HepG2 (cell line): ENCODE measurements around the gene MAP3K20. TPM values are rescaled to one million over a fixed set of nuclear protein-coding genes. Genes with fewer than 3 reads are reported as not detected.

Source experiments
- ATAC-seq: fragments of 200-7000 bp; cut with Tn5 transposase; 3 replicates; pipeline ENCODE4 v1.9.1; 2020; ENCODE audit warnings: mild to moderate bottlenecking, moderate library complexity
- BruUV-seq: library from RNA; stranded (reverse); fragments of 400-500 nt; replicated peaks from 2 replicates; lab custom pipeline; 2021; lab: Mats Ljungman, UMichigan
- CTCF ChIA-PET: fragments of 300-600 bp; formaldehyde crosslinking; extraction: SDS; loops from one replicate; lab custom pipeline; 2021; ENCODE audit warnings: low total read pairs, inconsistent platforms, low intra/inter-chr PET ratio; lab: Yijun Ruan, JAX
- POLR2A ChIA-PET: fragments of 350-600 bp; sonication (Branson Sonifier 250); formaldehyde crosslinking; loops from one replicate; lab custom pipeline; 2020; ENCODE audit warnings: antibody characterized with exemption, inconsistent platforms; lab: Yijun Ruan, JAX
- DNase-seq: peaks from one replicate; pipeline ENCODE4 v3.0.0-alpha.2; 2015; ENCODE audit warnings: low spot score
- FAIRE-seq: peaks from 3 replicates; lab custom pipeline; 2011; peaks lifted over from hg19 to GRCh38; lab: Jason Lieb, UNC
- H2AFZ ChIP-seq: one replicate; pipeline ENCODE4 v1.6.1; 2011; ENCODE audit warnings: low read length, inconsistent platforms
- H3K27ac ChIP-seq: fragments of 300-600 bp; 3 replicates; pipeline ENCODE4 v1.8.0; 2011; ENCODE audit warnings: mixed run types, mild to moderate bottlenecking, mixed read lengths, low read length, inconsistent platforms; ENCODE audit not compliant: insufficient read depth; ENCODE audit errors: extremely low read length
- H3K27me3 ChIP-seq, 2 experiments: fragments of 200-600 bp in 1 of 2; 2 replicates in 1 of 2; 3 replicates in 1 of 2; pipeline versions ENCODE4 v1.6.0 to v1.8.0; 2011; ENCODE audit warnings: low read length in 2 of 2, mild to moderate bottlenecking in 2 of 2, moderate library complexity in 2 of 2, inconsistent platforms in 1 of 2; ENCODE audit not compliant: insufficient read depth in 2 of 2, control insufficient read depth in 1 of 2
- H3K36me3 ChIP-seq, 2 experiments: fragments of 200-600 bp in 1 of 2; replicated peaks in 1 of 2; 2 replicates in 1 of 2; 3 replicates in 1 of 2; pipeline versions ENCODE4 v1.5.1 to v1.8.0; 2011; ENCODE audit warnings: low read length in 2 of 2, inconsistent platforms in 1 of 2; ENCODE audit not compliant: insufficient read depth in 2 of 2, control insufficient read depth in 1 of 2
- H3K4me1 ChIP-seq: 2 replicates; pipeline ENCODE4 v1.5.1; 2012; ENCODE audit warnings: low read length, inconsistent platforms; ENCODE audit not compliant: insufficient read depth
- H3K4me2 ChIP-seq: 2 replicates; pipeline ENCODE4 v1.6.0; 2011; ENCODE audit warnings: low read depth, low read length, inconsistent platforms
- H3K4me3 ChIP-seq, 3 experiments: fragments of 200-600 bp in 1 of 3; sonication (generic), shearing (Covaris generic) in 1 of 3; replicated peaks in 1 of 3; 2 replicates each; pipeline ENCODE4 v1.5.1; 2011 to 2016; ENCODE audit warnings: low read length in 3 of 3, inconsistent platforms in 2 of 3, low read depth in 2 of 3, mild to moderate bottlenecking in 2 of 3, control low read depth in 1 of 3, mixed read lengths in 1 of 3; ENCODE audit not compliant: insufficient read depth in 1 of 3
- H3K79me2 ChIP-seq: one replicate; pipeline ENCODE4 v1.6.1; 2011; ENCODE audit warnings: low read length, inconsistent platforms; ENCODE audit not compliant: insufficient read depth
- H3K9ac ChIP-seq: 2 replicates; pipeline ENCODE4 v1.6.0; 2011; ENCODE audit warnings: mild to moderate bottlenecking, low read depth, low read length, inconsistent platforms; ENCODE audit not compliant: insufficient read depth
- H3K9me3 ChIP-seq: 2 replicates; pipeline ENCODE4 v1.5.1; 2012; ENCODE audit warnings: mild to moderate bottlenecking, low read length
- H4K20me1 ChIP-seq: 2 replicates; pipeline ENCODE4 v1.6.0; 2011; ENCODE audit warnings: inconsistent platforms, mild to moderate bottlenecking, low read length, moderate library complexity; ENCODE audit not compliant: insufficient read depth
- ATF7-NPFF ChIP-seq: sonication (generic); formaldehyde crosslinking; IDR thresholded peaks from 2 replicates; pipeline ENCODE4 v1.8.1; 2023; ENCODE audit warnings: mild to moderate bottlenecking, low read depth, missing genetic modification reagents, moderate library complexity
- BRCA1 ChIP-seq: sonication (generic); formaldehyde crosslinking; IDR thresholded peaks from 2 replicates; pipeline ENCODE4 v1.4.0; 2020; ENCODE audit warnings: missing genetic modification reagents
- FOXM1 ChIP-seq: sonication (generic); formaldehyde crosslinking; IDR thresholded peaks from 2 replicates; pipeline ENCODE4 v1.5.0; 2020; ENCODE audit warnings: missing genetic modification reagents
- GABPB1 ChIP-seq: IDR thresholded peaks from 2 replicates; pipeline ENCODE4 v1.6.1; 2016; ENCODE audit warnings: mild to moderate bottlenecking, missing genetic modification reagents, moderate library complexity, missing compliant biosample characterization
- MED13 ChIP-seq: sonication (generic); formaldehyde crosslinking; IDR thresholded peaks from 2 replicates; pipeline ENCODE4 v1.5.0; 2020; ENCODE audit warnings: missing genetic modification reagents
- NR2F2 ChIP-seq: IDR thresholded peaks from 2 replicates; pipeline ENCODE4 v1.6.1; 2012; ENCODE audit warnings: low read depth, inconsistent platforms, borderline replicate concordance
- NR2F6 ChIP-seq, 2 experiments: IDR thresholded peaks; 2 replicates each; pipeline ENCODE4 v1.6.1; 2016; ENCODE audit warnings: antibody characterized with exemption in 1 of 2, mild to moderate bottlenecking in 1 of 2
- PITX1 ChIP-seq: sonication (generic); formaldehyde crosslinking; IDR thresholded peaks from 2 replicates; pipeline ENCODE4 v1.5.1; 2020; ENCODE audit warnings: mild to moderate bottlenecking, missing genetic modification reagents
- ZNF225 ChIP-seq: sonication (generic); formaldehyde crosslinking; IDR thresholded peaks from 2 replicates; pipeline ENCODE4 v1.4.0; 2020; ENCODE audit warnings: mild to moderate bottlenecking, missing genetic modification reagents
- ZNF430 ChIP-seq: sonication (generic); formaldehyde crosslinking; IDR thresholded peaks from 2 replicates; pipeline ENCODE4 v1.9.0; 2021; ENCODE audit warnings: mild to moderate bottlenecking, missing genetic modification reagents
- ZNF652 ChIP-seq: IDR thresholded peaks from 2 replicates; pipeline ENCODE4 v1.6.1; 2016; ENCODE audit warnings: low read depth, borderline replicate concordance
- ZNF772 ChIP-seq: sonication (generic); formaldehyde crosslinking; IDR thresholded peaks from 2 replicates; pipeline ENCODE4 v1.5.0; 2020; ENCODE audit warnings: mild to moderate bottlenecking, missing genetic modification reagents
- WGBS: methylation state at CpG from one replicate; pipeline ENCODE4 v1.1.6; 2017; ENCODE audit warnings: low lambda C conversion rate; 5-methylcytosine and 5-hydroxymethylcytosine counted together
- in situ Hi-C: cut with HindIII; loops from 2 replicates; pipeline ENCODE4 v1.10.0; 2017; ENCODE audit warnings: low pct_unique_long_range_greater_than_20kb; ENCODE audit not compliant: extremely low pct_ligation_motif_present
- intact Hi-C: fragments of 100-400 bp; cut with micrococcal nuclease; formaldehyde crosslinking; loops from one replicate; pipeline ENCODE4 v1.10.0; 2022; ENCODE audit not compliant: unreplicated experiment
- polyA plus RNA-seq, 8 experiments: library from polyadenylated mRNA; depleted of rRNA in 3 of 8; stranded (reverse) in 7 of 8; unstranded in 1 of 8; fragments of >200 nt; fragmentation: Illumina TruSeq in 4 of 8; extraction: Trizol in 4 of 8; gene quantifications; 2 replicates each; pipeline versions ENCODE4 v1.2.1 to v1.2.3, GENCODE V29; 2011 to 2016; ENCODE audit warnings: low read depth in 4 of 8, missing spikeins in 1 of 8, mixed read lengths in 1 of 8; ENCODE audit not compliant: insufficient read depth in 1 of 8
- total RNA-seq, 5 experiments: library from RNA; depleted of rRNA; stranded (reverse); fragments of >200 nt; fragmentation: Illumina TruSeq; extraction: Trizol; gene quantifications; 2 replicates each; pipeline ENCODE4 v1.2.3, GENCODE V29; 2016; ENCODE audit warnings: low read depth in 1 of 5
- TF ChIP-seq, protein P1 (sequence below): IDR thresholded peaks from 2 replicates; pipeline ENCODE4 v1.6.1; 2016; ENCODE audit warnings: mild to moderate bottlenecking
- TF ChIP-seq, protein P2 (sequence below): sonication (generic); formaldehyde crosslinking; IDR thresholded peaks from 2 replicates; pipeline ENCODE4 v1.4.0; 2020; ENCODE audit warnings: missing genetic modification reagents
- TF ChIP-seq, protein P3 (sequence below): sonication (generic); formaldehyde crosslinking; conservative IDR thresholded peaks from 2 replicates; pipeline ENCODE4 v1.8.0; 2022; ENCODE audit warnings: mild to moderate bottlenecking, moderate library complexity, missing genetic modification reagents

The MAP3K20 gene
- total and polyA plus RNA-seq, 2 of the 13 experiments (the other 11 are each of a cell fraction or from before 2014, with no cell fraction given): 5.2 to 13.5 TPM

DNA sequence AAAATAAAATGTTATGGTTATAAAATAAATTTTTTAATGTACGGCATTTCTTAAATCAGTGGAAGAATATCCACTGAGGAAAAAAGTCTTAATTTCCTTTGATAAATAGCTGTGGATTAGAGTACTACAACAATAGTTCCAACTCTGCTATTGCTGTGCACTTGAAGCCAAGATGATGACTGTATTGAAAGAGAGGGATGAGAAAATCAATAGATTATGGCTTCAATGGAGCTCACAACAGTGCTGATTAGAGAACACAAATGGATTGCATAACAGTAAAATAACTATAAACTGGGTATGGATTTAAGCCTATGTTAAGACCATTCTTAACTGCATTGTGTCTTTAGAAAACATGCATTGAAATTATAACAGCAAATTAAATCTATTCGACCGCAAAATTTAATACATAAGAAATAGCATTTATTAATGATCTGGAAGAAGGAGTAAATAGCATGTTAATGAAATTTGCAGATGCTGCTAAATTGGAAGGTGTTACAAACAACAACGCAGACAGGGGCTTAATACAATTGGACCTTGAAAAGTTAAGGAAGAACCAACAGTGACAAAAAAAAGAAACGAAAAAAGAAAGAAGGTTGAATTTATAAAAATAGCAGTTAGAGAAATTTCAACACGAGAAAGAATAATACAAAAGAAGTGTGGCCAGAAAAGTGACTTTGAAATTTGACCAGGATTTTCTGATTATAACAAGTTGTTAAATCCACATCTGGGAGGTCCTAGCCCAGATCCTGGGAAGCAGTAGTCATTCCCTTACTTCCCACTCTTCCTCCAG is 8.6 kb upstream of the MAP3K20 start (continued):
- TF ChIP-seq MED13 (CRISPR knock-in tag): no peak

GRCh38 chr2:173075056-173075780 is 428 bp upstream of the MAP3K20 start:
- Histone ChIP-seq H4K20me1 (no peaks in the 10 kb centered on the region), H3K4me3 (peak overlapping the region; percentile 70 to 91 (median 80)), H3K9me3 (no peaks in the 10 kb centered on the region), H3K9ac (peak overlapping the region; percentile 76), H3K27me3 (peaks cover 0 to 24% of the 10 kb centered on the region in 2 experiments; a peak in 3 of 5 replicates), H2AFZ (peak overlapping the region; percentile 79), H3K27ac (peak overlapping the region; percentile 29), H3K79me2 (peaks cover 5% of the 10 kb centered on the region), H3K4me2 (peak overlapping the region; percentile 98), H3K4me1 (peaks cover 23% of the 10 kb centered on the region), H3K36me3 (no peaks in the 10 kb centered on the region)
- intact Hi-C loops: loop anchor here (5.0 to 10.0 kb wide), 2 partner anchors 137 to 280 kb away; partner anchors contain the start of gene CDCA7
- TSS peak; percentile 70 for BruUV-seq
- FAIRE-seq: no peak
- CTCF ChIA-PET: interaction anchor here (1.3 to 1.9 kb wide), 2 partner anchors 48 to 135 kb away, joined by 5 read pairs; no protein-coding TSS in a partner anchor
- POLR2A ChIA-PET: no interaction called here
- ATAC-seq: no peak; the same call in 2 of the 3 replicates
- WGBS: 5% methylated on average over 9 of the region's 25 CpGs
- in situ Hi-C loops: no loop called here
- no peak for DNase-seq
- TF ChIP-seq, protein P1, sequence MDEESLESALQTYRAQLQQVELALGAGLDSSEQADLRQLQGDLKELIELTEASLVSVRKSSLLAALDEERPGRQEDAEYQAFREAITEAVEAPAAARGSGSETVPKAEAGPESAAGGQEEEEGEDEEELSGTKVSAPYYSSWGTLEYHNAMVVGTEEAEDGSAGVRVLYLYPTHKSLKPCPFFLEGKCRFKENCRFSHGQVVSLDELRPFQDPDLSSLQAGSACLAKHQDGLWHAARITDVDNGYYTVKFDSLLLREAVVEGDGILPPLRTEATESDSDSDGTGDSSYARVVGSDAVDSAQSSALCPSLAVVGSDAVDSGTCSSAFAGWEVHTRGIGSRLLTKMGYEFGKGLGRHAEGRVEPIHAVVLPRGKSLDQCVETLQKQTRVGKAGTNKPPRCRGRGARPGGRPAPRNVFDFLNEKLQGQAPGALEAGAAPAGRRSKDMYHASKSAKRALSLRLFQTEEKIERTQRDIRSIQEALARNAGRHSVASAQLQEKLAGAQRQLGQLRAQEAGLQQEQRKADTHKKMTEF (CRISPR knock-in tag): no peak
- TF ChIP-seq ATF7-NPFF (CRISPR knock-in tag) (no peak), PITX1 (no peak), BRCA1 (CRISPR knock-in tag) (no peak), ZNF225 (CRISPR knock-in tag) (peak; percentile 56; the same call in 1 of the 2 replicates), ZNF772 (CRISPR knock-in tag) (0 out of 2 replicates have a peak, but pooled peaks have one; percentile 6), FOXM1 (no peak), ZNF652 (CRISPR knock-in tag) (peak; percentile 81; the same call in 1 of the 2 replicates), NR2F6 (IDR thresholded peaks at IDR 0.05) (no peak), NR2F6 (CRISPR knock-in tag; IDR thresholded peaks at IDR 0.05) (no peak), ZNF430 (CRISPR knock-in tag) (no peak), GABPB1 (CRISPR knock-in tag) (no peak), NR2F2 (no peak)
- TF ChIP-seq, protein P2, sequence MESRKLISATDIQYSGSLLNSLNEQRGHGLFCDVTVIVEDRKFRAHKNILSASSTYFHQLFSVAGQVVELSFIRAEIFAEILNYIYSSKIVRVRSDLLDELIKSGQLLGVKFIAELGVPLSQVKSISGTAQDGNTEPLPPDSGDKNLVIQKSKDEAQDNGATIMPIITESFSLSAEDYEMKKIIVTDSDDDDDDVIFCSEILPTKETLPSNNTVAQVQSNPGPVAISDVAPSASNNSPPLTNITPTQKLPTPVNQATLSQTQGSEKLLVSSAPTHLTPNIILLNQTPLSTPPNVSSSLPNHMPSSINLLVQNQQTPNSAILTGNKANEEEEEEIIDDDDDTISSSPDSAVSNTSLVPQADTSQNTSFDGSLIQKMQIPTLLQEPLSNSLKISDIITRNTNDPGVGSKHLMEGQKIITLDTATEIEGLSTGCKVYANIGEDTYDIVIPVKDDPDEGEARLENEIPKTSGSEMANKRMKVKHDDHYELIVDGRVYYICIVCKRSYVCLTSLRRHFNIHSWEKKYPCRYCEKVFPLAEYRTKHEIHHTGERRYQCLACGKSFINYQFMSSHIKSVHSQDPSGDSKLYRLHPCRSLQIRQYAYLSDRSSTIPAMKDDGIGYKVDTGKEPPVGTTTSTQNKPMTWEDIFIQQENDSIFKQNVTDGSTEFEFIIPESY (CRISPR knock-in tag): no peak
- TF ChIP-seq, protein P3, sequence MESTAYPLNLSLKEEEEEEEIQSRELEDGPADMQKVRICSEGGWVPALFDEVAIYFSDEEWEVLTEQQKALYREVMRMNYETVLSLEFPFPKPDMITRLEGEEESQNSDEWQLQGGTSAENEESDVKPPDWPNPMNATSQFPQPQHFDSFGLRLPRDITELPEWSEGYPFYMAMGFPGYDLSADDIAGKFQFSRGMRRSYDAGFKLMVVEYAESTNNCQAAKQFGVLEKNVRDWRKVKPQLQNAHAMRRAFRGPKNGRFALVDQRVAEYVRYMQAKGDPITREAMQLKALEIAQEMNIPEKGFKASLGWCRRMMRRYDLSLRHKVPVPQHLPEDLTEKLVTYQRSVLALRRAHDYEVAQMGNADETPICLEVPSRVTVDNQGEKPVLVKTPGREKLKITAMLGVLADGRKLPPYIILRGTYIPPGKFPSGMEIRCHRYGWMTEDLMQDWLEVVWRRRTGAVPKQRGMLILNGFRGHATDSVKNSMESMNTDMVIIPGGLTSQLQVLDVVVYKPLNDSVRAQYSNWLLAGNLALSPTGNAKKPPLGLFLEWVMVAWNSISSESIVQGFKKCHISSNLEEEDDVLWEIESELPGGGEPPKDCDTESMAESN (CRISPR knock-in tag): no peak
